Neural progenitor cell (in vitro differentiated cells): ENCODE results near the gene ACSM4.

Source experiments
- CTCF ChIP-seq: fragments of 200-600 bp; sonication (generic); IDR thresholded peaks from 2 replicates; pipeline ENCODE4 v1.5.1; 2017; ENCODE audit warnings: antibody characterized with exemption, mild to moderate bottlenecking
- EZH2 ChIP-seq: fragments of 200-600 bp; sonication (generic); IDR thresholded peaks from 2 replicates; pipeline ENCODE4 v1.6.1; 2017; ENCODE audit warnings: antibody characterized with exemption, mild to moderate bottlenecking, moderate library complexity
- EZH2phosphoT487 ChIP-seq: fragments of 200-600 bp; sonication (generic); IDR thresholded peaks from 2 replicates; pipeline ENCODE4 v1.6.1; 2017; ENCODE audit warnings: antibody characterized with exemption

GRCh38 chr12:7304456-7304855, 584 bp downstream of the ACSM4 start:
- TF ChIP-seq EZH2phosphoT487 = no peak
- no peak for TF ChIP-seq EZH2
- no peak for TF ChIP-seq CTCF
